Psoas muscle (tissue), 8 donors: ENCODE data around the gene HMX2. TPM values are rescaled to one million over a fixed set of nuclear protein-coding genes. Genes with fewer than 3 reads are reported as not detected.

Source experiments
- ATAC-seq, 4 donors: fragments of 200-7000 bp; cut with Tn5 transposase; one replicate each; pipeline ENCODE4 v1.9.1; 2020; ENCODE audit warnings: moderate library complexity in 3 of 4, mild to moderate bottlenecking in 2 of 4
- DNase-seq, 2 donors: peaks; one replicate each; pipeline ENCODE4 v3.0.0-alpha.2; 2020
- H3K27ac ChIP-seq: fragments of 200-600 bp; one replicate; pipeline ENCODE4 v1.8.0; 2022
- H3K27me3 ChIP-seq, 3 donors: fragments of 200-600 bp in 1 of 3; one replicate each; pipeline versions ENCODE4 v1.6.1 to v1.8.0; 2013 to 2022; ENCODE audit warnings: low read length in 2 of 3, mild to moderate bottlenecking in 2 of 3, moderate library complexity in 1 of 3; ENCODE audit not compliant: insufficient read depth in 3 of 3
- H3K36me3 ChIP-seq, 2 donors: fragments of 200-600 bp in 1 of 2; one replicate each; pipeline versions ENCODE4 v1.6.1 to v1.8.0; 2013 to 2022; ENCODE audit warnings: low read depth in 1 of 2, mild to moderate bottlenecking in 1 of 2, moderate library complexity in 1 of 2; ENCODE audit not compliant: insufficient read depth in 1 of 2
- H3K4me1 ChIP-seq: fragments of 200-600 bp; one replicate; pipeline ENCODE4 v1.8.0; 2022
- H3K4me3 ChIP-seq: fragments of 200-600 bp; one replicate; pipeline ENCODE4 v1.8.0; 2022; ENCODE audit warnings: mild to moderate bottlenecking
- H3K9me3 ChIP-seq: fragments of 200-600 bp; one replicate; pipeline ENCODE4 v1.8.0; 2022
- CTCF ChIP-seq: fragments of 200-600 bp; IDR thresholded peaks from one replicate; pipeline ENCODE4 v1.8.0; 2022; ENCODE audit warnings: antibody characterized with exemption
- WGBS, 3 donors: extraction: QIAGEN DNeasy Blood & Tissue Kit; methylation state at CpG; one replicate each; pipeline versions ENCODE4 v1.1.6 to v1.1.7; 2013; 5-methylcytosine and 5-hydroxymethylcytosine counted together
- intact Hi-C, 2 donors: fragments of 100-400 bp; cut with DNase I; formaldehyde crosslinking; loops; one replicate each; pipeline versions ENCODE4 v1.11.0 to v1.14.2; 2022
- polyA plus RNA-seq, 3 donors: library from polyadenylated mRNA; stranded (reverse); fragments of 200-250 nt; gene quantifications; one replicate each; pipeline ENCODE4 v1.2.3, GENCODE V29; 2013
- total RNA-seq, 4 donors: library from RNA; stranded (reverse); fragmentation: NEBNext Ultra II Directional in 2 of 4; extraction: Animal tissue kit (Norgen Biotek cat#: 25700) in 2 of 4; gene quantifications; one replicate each; pipeline versions ENCODE4 v1.2.1 to v1.2.4, GENCODE V29; 2021 to 2023
- donor health status: healthy with polysubstance abuse.
- donor health status: DM: no; HTN: no; CAD: no; lungs with moderate emphysema.
- donor health status: Bipolar disorder and iron deficiency.
- donor health status: healthy.
- donor health status: DM: yes; HTN: yes; CAD: no.
- donor health status: DM: no; HTN: no; CAD: no.
- donor health status: DM: no; HTN: no; CAD: no.
- donor health status: DM: yes; HTN: yes; CAD: no.

The HMX2 gene
- total and polyA plus RNA-seq, 7 donors: not detected

- TF ChIP-seq CTCF: peak; percentile 18
- peak; percentile 97 to 99 for DNase-seq
- H3K4me1 ChIP-seq: peaks cover 41% of the 10 kb centered on the region
- peaks cover 4 to 40% of the 10 kb centered on the region in 2 donors for H3K36me3 ChIP-seq
- intact Hi-C loops: loop anchor here (1.0 to 10.0 kb wide), 4 partner anchors 16 to 199 kb away; partner anchors contain the start of genes ACADSB (in 1 of the 2), C10orf88 (in 1 of the 2) and IKZF5 (in 1 of the 2)
- H3K27ac ChIP-seq: peak within 1 kb of the TSS; percentile 84
- peak within 1 kb of the TSS; percentile 75 for H3K4me3 ChIP-seq
- H3K27me3 ChIP-seq: peaks cover 3 to 42% (median 25%) of the 10 kb centered on the region in 3 donors
- 0% methylated on average over 45 to 50 of the region's 50 CpGs for WGBS, 3 donors
- no peaks in the 10 kb centered on the region for H3K9me3 ChIP-seq
- ATAC-seq: peak; percentile 98 to 99 (median 98)
These were observed 6.3 kb downstream of the HMX2 start, which contains the start of gene BUB3 for GRCh38 chr10:123154092-123154710. TSS of gene BUB3 (plus strand) at chr10:123154402. CDS start at chr10:123154918, 516 bp downstream.

- Histone ChIP-seq H3K36me3 (peaks cover 4 to 45% of the 10 kb centered on the region in 2 donors), H3K4me1 (peaks cover 40% of the 10 kb centered on the region), H3K27ac (peak overlapping the region; percentile 84), H3K27me3 (peaks cover 3 to 35% (median 18%) of the 10 kb centered on the region in 3 donors), H3K9me3 (no peaks in the 10 kb centered on the region), H3K4me3 (peak overlapping the region; percentile 75)
- ATAC-seq: peak; percentile 48 to 74 (median 58)
- TF ChIP-seq CTCF: no peak
- intact Hi-C loops: loop anchor here (1.0 to 10.0 kb wide), 4 partner anchors 17 to 200 kb away; partner anchors contain the start of genes ACADSB (in 1 of the 2), C10orf88 (in 1 of the 2) and IKZF5 (in 1 of the 2)
- DNase-seq: peak; percentile 58 to 80
- WGBS, 3 donors: 3 to 6% (median 4%) methylated on average over 45 to 49 of the region's 49 CpGs
These were observed 7.0 kb downstream of the HMX2 start for GRCh38 chr10:123154711-123155505.

GRCh38 chr10:123156078-123156477 is 8.1 kb downstream of the HMX2 start:
- no peak for DNase-seq
- Histone ChIP-seq H3K27me3 (peaks cover 3 to 23% (median 8%) of the 10 kb centered on the region in 3 donors), H3K4me1 (peaks cover 29% of the 10 kb centered on the region), H3K36me3 (peaks cover 4 to 53% of the 10 kb centered on the region in 2 donors), H3K27ac (no peak overlapping the region), H3K9me3 (no peaks in the 10 kb centered on the region), H3K4me3 (peak overlapping the region; percentile 75)
- WGBS, 3 donors: 93 to 97% (median 94%) methylated on average over 2 of the region's 2 CpGs
- TF ChIP-seq CTCF: no peak
- intact Hi-C loops: loop anchor here (10.0 kb wide), 2 partner anchors 141 to 201 kb away; partner anchors contain the start of gene C10orf88 (in 1 of the 2)
- no peak for ATAC-seq

GRCh38 chr10:123157210-123157609 is 9.3 kb downstream of the HMX2 start:
- ATAC-seq: no peak
- Histone ChIP-seq H3K27ac (no peak overlapping the region), H3K27me3 (peaks cover 3 to 12% (median 3%) of the 10 kb centered on the region in 3 donors), H3K4me1 (peaks cover 24% of the 10 kb centered on the region), H3K4me3 (no peak overlapping the region), H3K36me3 (peaks cover 4 to 65% of the 10 kb centered on the region in 2 donors), H3K9me3 (no peaks in the 10 kb centered on the region)
- intact Hi-C loops: loop anchor here (10.0 kb wide), 2 partner anchors 142 to 202 kb away; partner anchors contain the start of gene C10orf88 (in 1 of the 2)
- no peak for DNase-seq
- no peak for TF ChIP-seq CTCF
- WGBS, 3 donors: 80 to 85% (median 80%) methylated on average over 3 of the region's 3 CpGs
